DOHH2 (cell line): ENCODE data around the gene MAPK8IP2.

ENCODE experiments used
- EZH2phosphoT487 ChIP-seq: fragments of 200-600 bp; sonication (generic); IDR thresholded peaks from 2 replicates; pipeline ENCODE4 v1.6.1; 2017; ENCODE audit warnings: borderline replicate concordance, mild to moderate bottlenecking, antibody characterized with exemption, low read length, moderate library complexity, mixed read lengths
- TF ChIP-seq, protein P1 (sequence below): fragments of 200-600 bp; sonication (generic); IDR thresholded peaks from one replicate; pipeline ENCODE4 v1.5.1; 2014; ENCODE audit warnings: antibody characterized with exemption, mild to moderate bottlenecking, low read depth, low read length; ENCODE audit not compliant: poor library complexity, severe bottlenecking

DNA sequence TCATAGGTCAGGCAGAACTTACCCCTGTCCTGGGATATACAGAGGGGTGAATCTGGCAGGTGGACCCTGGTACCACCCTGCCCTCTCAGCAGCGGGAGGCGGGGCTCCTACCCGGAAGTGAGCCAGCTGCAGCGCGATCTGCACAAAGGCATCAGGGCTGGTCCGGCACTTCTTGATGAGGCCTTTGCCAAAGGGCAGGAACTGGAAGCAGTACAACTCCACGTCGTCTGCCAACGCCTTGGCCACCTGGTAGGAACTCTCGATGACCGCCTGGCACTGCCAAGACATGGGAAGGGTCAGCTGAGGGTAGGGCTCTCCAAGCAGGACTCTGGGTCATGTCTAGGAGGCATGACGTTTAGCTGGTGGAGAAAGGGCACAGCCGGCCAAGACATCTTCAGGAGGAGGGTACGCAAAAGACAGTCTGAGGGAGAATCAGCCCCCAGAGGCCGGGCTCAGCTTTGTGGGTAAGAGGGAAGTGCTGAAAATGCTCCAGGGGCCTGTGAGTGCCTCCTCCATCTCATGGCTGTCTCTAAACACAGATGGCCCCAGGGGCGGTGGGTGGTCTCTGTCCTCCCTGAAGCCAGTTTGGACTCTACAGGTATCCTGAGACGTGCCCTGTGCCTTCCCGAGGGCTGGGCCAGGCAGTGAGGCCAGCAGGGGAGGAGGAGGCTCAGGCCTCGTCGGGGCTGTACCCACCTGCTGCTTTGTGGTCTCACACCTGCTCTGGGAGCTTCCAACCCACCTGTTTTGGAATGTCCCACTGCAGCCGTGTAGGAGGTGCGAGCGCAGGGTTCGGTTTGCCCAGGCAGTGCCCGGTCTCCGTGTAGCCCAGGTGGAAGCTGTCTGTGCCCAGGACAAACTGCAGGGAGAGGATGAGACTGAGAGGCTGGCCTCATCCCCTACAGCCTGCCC is 29.1 kb upstream of the MAPK8IP2 start:
- TF ChIP-seq, protein P1, sequence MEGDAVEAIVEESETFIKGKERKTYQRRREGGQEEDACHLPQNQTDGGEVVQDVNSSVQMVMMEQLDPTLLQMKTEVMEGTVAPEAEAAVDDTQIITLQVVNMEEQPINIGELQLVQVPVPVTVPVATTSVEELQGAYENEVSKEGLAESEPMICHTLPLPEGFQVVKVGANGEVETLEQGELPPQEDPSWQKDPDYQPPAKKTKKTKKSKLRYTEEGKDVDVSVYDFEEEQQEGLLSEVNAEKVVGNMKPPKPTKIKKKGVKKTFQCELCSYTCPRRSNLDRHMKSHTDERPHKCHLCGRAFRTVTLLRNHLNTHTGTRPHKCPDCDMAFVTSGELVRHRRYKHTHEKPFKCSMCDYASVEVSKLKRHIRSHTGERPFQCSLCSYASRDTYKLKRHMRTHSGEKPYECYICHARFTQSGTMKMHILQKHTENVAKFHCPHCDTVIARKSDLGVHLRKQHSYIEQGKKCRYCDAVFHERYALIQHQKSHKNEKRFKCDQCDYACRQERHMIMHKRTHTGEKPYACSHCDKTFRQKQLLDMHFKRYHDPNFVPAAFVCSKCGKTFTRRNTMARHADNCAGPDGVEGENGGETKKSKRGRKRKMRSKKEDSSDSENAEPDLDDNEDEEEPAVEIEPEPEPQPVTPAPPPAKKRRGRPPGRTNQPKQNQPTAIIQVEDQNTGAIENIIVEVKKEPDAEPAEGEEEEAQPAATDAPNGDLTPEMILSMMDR = no peak
- TF ChIP-seq EZH2phosphoT487 = no peak
